Smooth muscle cell (in vitro differentiated cells): ENCODE data around the gene CROCC2. TPM values are rescaled to one million over a fixed set of nuclear protein-coding genes. Genes with fewer than 3 reads are reported as not detected.

Experiments used
- DNase-seq: peaks from one replicate; lab custom pipeline; 2025; ENCODE audit not compliant: unreplicated experiment; lab: John Stamatoyannopoulos, UW
- H2AFZ ChIP-seq: fragments of 200-600 bp; sonication (generic); 2 replicates; pipeline ENCODE4 v1.6.0; 2016; ENCODE audit warnings: antibody characterized with exemption, low read depth, mild to moderate bottlenecking
- H3F3A ChIP-seq: fragments of 200-600 bp; sonication (generic); 2 replicates; pipeline ENCODE4 v1.6.0; 2017; ENCODE audit warnings: antibody characterized with exemption, low read depth
- H3K27ac ChIP-seq: fragments of 200-600 bp; sonication (generic); 2 replicates; pipeline ENCODE4 v1.5.1; 2016; ENCODE audit warnings: low read depth, mild to moderate bottlenecking
- H3K27me3 ChIP-seq: fragments of 200-600 bp; sonication (generic); 2 replicates; pipeline ENCODE4 v1.6.1; 2016; ENCODE audit warnings: low read depth, mild to moderate bottlenecking
- H3K36me3 ChIP-seq: fragments of 200-600 bp; sonication (generic); 2 replicates; pipeline ENCODE4 v1.5.1; 2016; ENCODE audit warnings: low read depth
- H3K4me1 ChIP-seq: fragments of 200-600 bp; sonication (generic); 2 replicates; pipeline ENCODE4 v1.5.1; 2016; ENCODE audit warnings: low read depth
- H3K4me2 ChIP-seq: fragments of 200-600 bp; sonication (generic); 2 replicates; pipeline ENCODE4 v1.6.0; 2016; ENCODE audit warnings: mild to moderate bottlenecking
- H3K4me3 ChIP-seq: fragments of 200-600 bp; sonication (generic); 2 replicates; pipeline ENCODE4 v1.5.1; 2016; ENCODE audit warnings: mild to moderate bottlenecking
- H3K79me2 ChIP-seq: fragments of 200-600 bp; sonication (generic); 2 replicates; pipeline ENCODE4 v1.6.0; 2016; ENCODE audit warnings: low read depth, mild to moderate bottlenecking
- H3K9ac ChIP-seq: fragments of 200-600 bp; sonication (generic); 2 replicates; pipeline ENCODE4 v1.6.0; 2016; ENCODE audit warnings: low read depth
- H3K9me3 ChIP-seq: fragments of 200-600 bp; sonication (generic); replicated peaks from 2 replicates; pipeline ENCODE4 v1.5.1; 2016; ENCODE audit warnings: low read depth
- H4K20me1 ChIP-seq: fragments of 200-600 bp; sonication (generic); 2 replicates; pipeline ENCODE4 v1.6.0; 2016; ENCODE audit warnings: low read depth
- WGBS: methylation state at CpG from one replicate; pipeline ENCODE4 v1.1.7; 2016; ENCODE audit warnings: low lambda C conversion rate; 5-methylcytosine and 5-hydroxymethylcytosine counted together
- polyA plus RNA-seq: library from polyadenylated mRNA; unstranded; fragments of >200 nt; fragmentation: Nextera tagmentation; extraction: Ambion mirVana; gene quantifications from 2 replicates; pipeline ENCODE4 v1.2.1, GENCODE V29; 2016
- total RNA-seq: library from RNA; depleted of rRNA; stranded (reverse); fragments of >200 nt; gene quantifications from 2 replicates; pipeline ENCODE4 v1.2.3, GENCODE V29; 2014
- TF ChIP-seq, protein P1 (sequence below): fragments of 200-600 bp; sonication (generic); IDR thresholded peaks from 2 replicates; pipeline ENCODE4 v1.5.1; 2017; ENCODE audit warnings: borderline replicate concordance, mild to moderate bottlenecking, antibody characterized with exemption; ENCODE audit not compliant: insufficient read depth, poor library complexity, severe bottlenecking

Gene CROCC2
- total and polyA plus RNA-seq, 2 experiments from 2014 or later: not detected

DNA sequence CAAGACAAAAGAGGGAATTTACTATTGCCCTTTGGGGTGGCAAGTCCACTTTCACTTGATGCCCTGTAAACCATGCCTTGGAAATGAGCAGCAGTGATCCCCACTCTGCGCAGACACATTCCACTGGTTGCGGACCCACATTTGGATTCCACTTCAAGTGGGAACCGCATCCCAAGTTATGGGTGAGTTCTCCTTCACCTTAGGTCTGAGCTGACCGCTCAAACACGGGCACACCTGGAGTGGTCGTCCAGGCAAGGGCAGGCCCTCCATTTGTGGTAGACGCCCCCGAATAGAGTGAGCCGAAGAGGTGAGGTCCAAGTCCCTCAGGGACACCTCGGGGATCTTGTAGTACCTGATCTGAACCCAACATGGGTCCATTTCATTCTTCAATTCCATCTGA, 47.3 kb upstream of the CROCC2 start:
- no peaks in the 10 kb centered on the region for H3K36me3 ChIP-seq
- H4K20me1 ChIP-seq: no peaks in the 10 kb centered on the region
- H3K9me3 ChIP-seq: no peaks in the 10 kb centered on the region
- 89% methylated on average over 10 of the region's 10 CpGs for whole genome bisulfite sequencing
- H3F3A ChIP-seq: no peaks in the 10 kb centered on the region
- peaks cover 8% of the 10 kb centered on the region for H3K27me3 ChIP-seq
- no peak overlapping the region for H3K4me2 ChIP-seq
- H3K4me1 ChIP-seq: no peaks in the 10 kb centered on the region
- H3K4me3 ChIP-seq: no peak overlapping the region
- TF ChIP-seq, protein P1, sequence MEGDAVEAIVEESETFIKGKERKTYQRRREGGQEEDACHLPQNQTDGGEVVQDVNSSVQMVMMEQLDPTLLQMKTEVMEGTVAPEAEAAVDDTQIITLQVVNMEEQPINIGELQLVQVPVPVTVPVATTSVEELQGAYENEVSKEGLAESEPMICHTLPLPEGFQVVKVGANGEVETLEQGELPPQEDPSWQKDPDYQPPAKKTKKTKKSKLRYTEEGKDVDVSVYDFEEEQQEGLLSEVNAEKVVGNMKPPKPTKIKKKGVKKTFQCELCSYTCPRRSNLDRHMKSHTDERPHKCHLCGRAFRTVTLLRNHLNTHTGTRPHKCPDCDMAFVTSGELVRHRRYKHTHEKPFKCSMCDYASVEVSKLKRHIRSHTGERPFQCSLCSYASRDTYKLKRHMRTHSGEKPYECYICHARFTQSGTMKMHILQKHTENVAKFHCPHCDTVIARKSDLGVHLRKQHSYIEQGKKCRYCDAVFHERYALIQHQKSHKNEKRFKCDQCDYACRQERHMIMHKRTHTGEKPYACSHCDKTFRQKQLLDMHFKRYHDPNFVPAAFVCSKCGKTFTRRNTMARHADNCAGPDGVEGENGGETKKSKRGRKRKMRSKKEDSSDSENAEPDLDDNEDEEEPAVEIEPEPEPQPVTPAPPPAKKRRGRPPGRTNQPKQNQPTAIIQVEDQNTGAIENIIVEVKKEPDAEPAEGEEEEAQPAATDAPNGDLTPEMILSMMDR: no peak
- no peak for DNase-seq
- no peak overlapping the region for H2AFZ ChIP-seq
- no peaks in the 10 kb centered on the region for H3K79me2 ChIP-seq
- no peak overlapping the region for H3K9ac ChIP-seq
- no peak overlapping the region for H3K27ac ChIP-seq

DNA sequence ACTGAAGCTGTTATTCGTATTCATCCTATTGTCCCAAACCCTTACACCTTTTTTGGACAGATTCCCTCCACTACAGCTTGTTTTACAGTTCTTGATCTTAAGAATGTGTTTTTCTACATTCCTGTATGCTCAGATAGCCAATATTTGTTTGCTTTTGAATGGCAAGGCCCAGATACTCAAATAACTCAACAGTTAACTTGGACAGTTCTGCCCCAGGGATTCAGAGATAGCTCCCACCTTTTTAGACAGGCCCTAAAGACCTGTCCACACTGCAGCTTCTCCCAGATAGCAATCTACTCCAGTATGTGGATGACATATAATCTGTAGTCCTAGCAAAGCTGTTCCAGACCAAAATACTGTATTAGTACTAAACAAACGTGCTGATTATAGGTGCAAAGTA, 44.6 kb upstream of the CROCC2 start:
- H3K4me1 ChIP-seq: no peaks in the 10 kb centered on the region
- TF ChIP-seq, protein P1: no peak

DNA sequence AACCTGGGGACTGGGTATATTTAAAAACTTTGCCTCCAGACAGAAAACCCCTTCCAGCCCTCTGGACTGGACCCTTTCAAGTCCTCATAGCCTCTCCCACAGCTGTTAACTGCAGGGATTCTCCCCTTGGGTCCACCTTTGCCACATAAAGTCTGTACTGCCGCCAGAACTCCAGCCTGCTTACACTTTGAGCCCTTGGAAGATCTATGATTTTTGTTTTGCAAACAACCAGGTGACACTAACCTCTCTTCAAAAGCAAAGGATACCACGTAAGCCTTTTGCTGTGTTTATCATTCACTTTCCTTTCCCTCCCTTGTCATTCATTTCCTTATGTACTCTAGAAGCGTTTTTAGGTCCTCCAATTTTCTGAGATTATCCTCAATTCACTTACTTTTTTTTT, 41.7 kb upstream of the CROCC2 start:
- no peak overlapping the region for H2AFZ ChIP-seq
- TF ChIP-seq, protein P1: no peak
- no peaks in the 10 kb centered on the region for H3K79me2 ChIP-seq
- no peak for DNase-seq
- no peaks in the 10 kb centered on the region for H3F3A ChIP-seq
- H3K9me3 ChIP-seq: no peaks in the 10 kb centered on the region
- peaks cover 15% of the 10 kb centered on the region for H3K27me3 ChIP-seq
- no peaks in the 10 kb centered on the region for H4K20me1 ChIP-seq
- H3K36me3 ChIP-seq: no peaks in the 10 kb centered on the region
- no peak overlapping the region for H3K4me3 ChIP-seq
- no peak overlapping the region for H3K27ac ChIP-seq
- H3K9ac ChIP-seq: no peak overlapping the region
- WGBS: 85% methylated on average over 3 of the region's 3 CpGs
- no peaks in the 10 kb centered on the region for H3K4me1 ChIP-seq
- H3K4me2 ChIP-seq: no peak overlapping the region

More for the DNA sequence above, 44.6 kb upstream of the CROCC2 start:
- DNase-seq: no peak
- Histone ChIP-seq H3K36me3 (no peaks in the 10 kb centered on the region), H3K9me3 (no peaks in the 10 kb centered on the region), H3K27me3 (peaks cover 15% of the 10 kb centered on the region), H2AFZ (no peak overlapping the region), H3K9ac (no peak overlapping the region), H3K4me2 (no peak overlapping the region), H3F3A (no peaks in the 10 kb centered on the region), H4K20me1 (no peaks in the 10 kb centered on the region), H3K79me2 (no peaks in the 10 kb centered on the region), H3K4me3 (no peak overlapping the region), H3K27ac (no peak overlapping the region)
- 86% methylated on average over 2 of the region's 2 CpGs for WGBS

DNA sequence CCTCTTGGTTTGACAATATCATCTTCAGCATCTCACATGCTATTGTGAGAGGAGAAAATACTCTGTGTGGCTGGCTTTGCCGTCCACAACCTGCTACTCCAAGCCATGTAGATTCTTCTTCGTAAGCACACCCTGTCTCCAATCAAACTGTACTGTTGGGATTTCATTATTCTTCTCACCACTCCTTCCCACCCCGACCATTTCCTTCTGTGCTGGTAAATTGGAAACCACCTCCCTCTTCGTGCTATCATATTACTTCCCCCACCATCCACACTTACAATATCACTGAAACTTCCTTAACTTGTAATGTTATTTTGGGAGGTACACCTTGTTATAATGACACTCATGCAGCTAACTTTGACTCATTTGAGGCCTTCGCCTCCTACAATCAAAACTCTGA, 40.7 kb upstream of the CROCC2 start:
- H3K27ac ChIP-seq: no peak overlapping the region
- H3K27me3 ChIP-seq: peaks cover 15% of the 10 kb centered on the region
- H3K4me1 ChIP-seq: no peaks in the 10 kb centered on the region
- TF ChIP-seq, protein P1: no peak
- H3K36me3 ChIP-seq: no peaks in the 10 kb centered on the region
- DNase-seq: no peak
- no peak overlapping the region for H3K4me2 ChIP-seq
- no peaks in the 10 kb centered on the region for H3K9me3 ChIP-seq
- H3K79me2 ChIP-seq: no peaks in the 10 kb centered on the region
- no peak overlapping the region for H3K9ac ChIP-seq
- H2AFZ ChIP-seq: no peak overlapping the region
- H3K4me3 ChIP-seq: no peak overlapping the region
- WGBS: 90% methylated on average over 5 of the region's 5 CpGs
- H3F3A ChIP-seq: no peaks in the 10 kb centered on the region
- no peaks in the 10 kb centered on the region for H4K20me1 ChIP-seq
